MM.1S (cell line): ENCODE data around the gene SMPD3.

Experiments
- EZH2 ChIP-seq: fragments of 300-600 bp; sonication (generic); optimal IDR thresholded peaks from 2 replicates; pipeline ENCODE3; 2017; ENCODE audit warnings: low read depth, mild to moderate bottlenecking, antibody characterized with exemption, low read length, mixed read lengths
- EZH2phosphoT487 ChIP-seq: fragments of 300-600 bp; sonication (generic); IDR thresholded peaks from 2 replicates; pipeline ENCODE4 v1.6.1; 2018; ENCODE audit warnings: antibody characterized with exemption, low read length
- TF ChIP-seq, protein P1 (sequence below): fragments of 300-600 bp; sonication (generic); IDR thresholded peaks from 2 replicates; pipeline ENCODE4 v1.5.1; 2016; ENCODE audit warnings: antibody characterized with exemption, low read length, mixed read lengths

DNA sequence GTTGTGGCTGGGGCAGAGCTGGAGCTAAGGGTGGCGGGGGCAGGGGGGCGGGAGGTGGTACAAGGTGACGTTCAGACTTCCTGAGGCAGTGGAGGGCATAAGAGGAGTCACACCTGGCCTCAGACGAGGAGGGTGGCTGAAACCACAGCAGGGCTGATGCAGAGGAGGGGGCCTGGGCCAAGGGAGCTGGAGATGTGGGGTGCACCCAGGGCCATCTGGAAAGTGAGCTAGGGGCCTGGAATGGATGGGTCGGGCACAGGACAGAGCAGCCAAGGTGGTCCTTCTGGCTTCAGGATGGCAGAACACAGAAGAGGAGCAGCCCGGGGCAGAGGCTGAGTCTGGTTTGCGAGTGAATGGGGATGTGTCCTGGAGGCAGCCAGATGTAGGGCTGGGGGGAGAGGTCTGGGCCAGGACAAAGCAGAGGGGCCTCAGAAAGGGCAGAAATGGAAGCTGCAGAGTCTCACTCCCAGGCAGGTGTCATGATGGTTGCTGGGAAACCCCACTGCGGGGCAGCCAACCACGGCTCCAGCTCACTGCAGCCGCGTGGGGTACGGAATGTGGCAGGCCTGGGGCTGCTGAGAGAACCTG is 79.9 kb downstream of the SMPD3 start:
- TF ChIP-seq, protein P1, sequence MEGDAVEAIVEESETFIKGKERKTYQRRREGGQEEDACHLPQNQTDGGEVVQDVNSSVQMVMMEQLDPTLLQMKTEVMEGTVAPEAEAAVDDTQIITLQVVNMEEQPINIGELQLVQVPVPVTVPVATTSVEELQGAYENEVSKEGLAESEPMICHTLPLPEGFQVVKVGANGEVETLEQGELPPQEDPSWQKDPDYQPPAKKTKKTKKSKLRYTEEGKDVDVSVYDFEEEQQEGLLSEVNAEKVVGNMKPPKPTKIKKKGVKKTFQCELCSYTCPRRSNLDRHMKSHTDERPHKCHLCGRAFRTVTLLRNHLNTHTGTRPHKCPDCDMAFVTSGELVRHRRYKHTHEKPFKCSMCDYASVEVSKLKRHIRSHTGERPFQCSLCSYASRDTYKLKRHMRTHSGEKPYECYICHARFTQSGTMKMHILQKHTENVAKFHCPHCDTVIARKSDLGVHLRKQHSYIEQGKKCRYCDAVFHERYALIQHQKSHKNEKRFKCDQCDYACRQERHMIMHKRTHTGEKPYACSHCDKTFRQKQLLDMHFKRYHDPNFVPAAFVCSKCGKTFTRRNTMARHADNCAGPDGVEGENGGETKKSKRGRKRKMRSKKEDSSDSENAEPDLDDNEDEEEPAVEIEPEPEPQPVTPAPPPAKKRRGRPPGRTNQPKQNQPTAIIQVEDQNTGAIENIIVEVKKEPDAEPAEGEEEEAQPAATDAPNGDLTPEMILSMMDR: no peak
- no peak for TF ChIP-seq EZH2phosphoT487
- no peak for TF ChIP-seq EZH2
